GM19467 (cell line): ENCODE data around the gene CIAO1.

Source experiments
- ATAC-seq: cut with Tn5 transposase; IDR thresholded peaks from one replicate; pipeline ENCODE4 v1.9.1; 2021; ENCODE audit warnings: mild to moderate bottlenecking, moderate library complexity; ENCODE audit not compliant: unreplicated experiment

Gene CIAO1

DNA sequence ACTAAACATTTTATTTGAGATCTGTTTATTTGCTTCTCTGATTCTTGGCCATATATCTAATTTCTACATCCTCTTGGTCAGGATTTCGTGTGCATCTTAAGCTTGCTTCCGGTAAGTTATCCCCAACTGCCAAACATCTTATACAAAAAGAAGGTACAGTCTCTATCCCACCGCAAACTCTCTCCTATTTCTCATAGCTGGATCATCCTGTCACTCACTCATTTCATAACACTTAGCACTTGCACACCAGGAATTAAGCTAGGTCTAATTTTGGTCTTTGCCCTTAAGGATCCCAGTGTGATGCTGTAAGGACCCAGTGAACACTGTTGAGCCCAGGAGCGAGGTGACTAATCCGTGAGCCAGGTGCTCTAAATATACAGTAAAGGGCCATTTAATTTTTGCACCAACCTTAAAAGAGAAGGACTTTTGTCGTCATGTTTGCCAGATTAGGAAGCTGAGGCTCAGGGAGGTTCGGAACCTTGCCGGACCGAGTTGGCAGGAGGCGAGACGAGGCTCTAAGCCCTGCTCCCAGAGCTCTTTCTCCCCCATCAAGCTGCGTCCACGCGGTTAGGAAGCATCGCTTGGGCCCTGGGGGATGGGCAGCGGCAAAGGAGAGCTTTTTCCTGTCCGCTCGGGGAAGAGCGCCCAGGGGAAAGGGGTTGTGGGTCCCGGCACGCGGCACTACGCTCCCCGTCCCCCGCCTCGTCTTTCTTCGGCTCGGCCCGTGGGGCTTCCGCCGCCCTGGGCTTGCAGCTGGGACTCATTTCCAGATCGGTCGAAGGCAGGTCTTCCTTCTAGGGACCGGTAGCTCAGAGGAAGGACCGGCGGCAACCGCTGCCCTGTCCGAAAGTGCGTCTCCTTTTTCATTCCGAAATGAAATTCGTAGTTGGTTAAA is 55.0 kb downstream of the CIAO1 start:
- ATAC-seq = no peak
